IPS-18c (cell line): ENCODE data around the gene ITPR1.
"Not testable (repeated sequence)": the region's sequence is repeated elsewhere in the genome, so short reads cannot be mapped to it uniquely, and the experiment has no call there.

Source experiments
- H3K4me3 ChIP-seq: 2 replicates; pipeline ENCODE4 v1.7.0; 2013; ENCODE audit warnings: low read depth, mild to moderate bottlenecking, low read length, moderate library complexity; ENCODE audit not compliant: insufficient read depth
- H3K9me3 ChIP-seq: one replicate; pipeline ENCODE4 v1.6.1; 2013; ENCODE audit warnings: mild to moderate bottlenecking, low read length, moderate library complexity; ENCODE audit not compliant: control insufficient read depth, insufficient read depth

ITPR1 gene

GRCh38 chr3:4754180-4755086, 261.3 kb downstream of the ITPR1 start:
- Histone ChIP-seq H3K4me3 (no peak overlapping the region), H3K9me3 (peaks cover 2% of the 10 kb centered on the region)

GRCh38 chr3:4755566-4755965, 262.4 kb downstream of the ITPR1 start:
- Histone ChIP-seq H3K4me3 (no peak overlapping the region), H3K9me3 (peaks cover 2% of the 10 kb centered on the region)

GRCh38 chr3:4756057-4756775, 263.1 kb downstream of the ITPR1 start:
- peaks cover 2% of the 10 kb centered on the region for H3K9me3 ChIP-seq
- H3K4me3 ChIP-seq: no peak overlapping the region

GRCh38 chr3:4756855-4757574, 263.9 kb downstream of the ITPR1 start:
- peaks cover 2% of the 10 kb centered on the region for H3K9me3 ChIP-seq
- H3K4me3 ChIP-seq: no peak overlapping the region

- H3K9me3 ChIP-seq: peaks cover 2% of the 10 kb centered on the region
- H3K4me3 ChIP-seq: no peak overlapping the region
Observed at GRCh38 chr3:4757575-4758248, 264.6 kb downstream of the ITPR1 start.

GRCh38 chr3:4758249-4758860, 265.2 kb downstream of the ITPR1 start:
- Histone ChIP-seq H3K4me3 (no peak overlapping the region), H3K9me3 (peaks cover 2% of the 10 kb centered on the region)

- Histone ChIP-seq H3K4me3 (no peak overlapping the region), H3K9me3 (peaks cover 2% of the 10 kb centered on the region)
Observed at GRCh38 chr3:4758957-4759656, 266.0 kb downstream of the ITPR1 start.

- H3K4me3 ChIP-seq: no peak overlapping the region
Observed at GRCh38 chr3:4759689-4760312, 266.7 kb downstream of the ITPR1 start.

GRCh38 chr3:4761759-4762158, 268.6 kb downstream of the ITPR1 start:
- Histone ChIP-seq H3K9me3 (peaks cover 4% of the 10 kb centered on the region), H3K4me3 (no peak overlapping the region)

More at GRCh38 chr3:4759689-4760312, 266.7 kb downstream of the ITPR1 start:
- H3K9me3 ChIP-seq: peaks cover 2% of the 10 kb centered on the region

- H3K4me3 ChIP-seq: not testable (repeated sequence)
Observed at GRCh38 chr3:4762481-4763230, 269.5 kb downstream of the ITPR1 start.

GRCh38 chr3:4763604-4764247, 270.6 kb downstream of the ITPR1 start:
- no peak overlapping the region for H3K4me3 ChIP-seq
- peaks cover 4% of the 10 kb centered on the region for H3K9me3 ChIP-seq

More at GRCh38 chr3:4762481-4763230, 269.5 kb downstream of the ITPR1 start:
- H3K9me3 ChIP-seq: not testable (repeated sequence)

GRCh38 chr3:4765212-4765611, 272.1 kb downstream of the ITPR1 start:
- Histone ChIP-seq H3K4me3 (no peak overlapping the region), H3K9me3 (peaks cover 4% of the 10 kb centered on the region)

- no peak overlapping the region for H3K4me3 ChIP-seq
Observed at GRCh38 chr3:4766263-4766662, 273.1 kb downstream of the ITPR1 start.

GRCh38 chr3:4766716-4767499, 273.8 kb downstream of the ITPR1 start:
- no peak overlapping the region for H3K4me3 ChIP-seq
- H3K9me3 ChIP-seq: peaks cover 4% of the 10 kb centered on the region

More at GRCh38 chr3:4766263-4766662, 273.1 kb downstream of the ITPR1 start:
- peaks cover 4% of the 10 kb centered on the region for H3K9me3 ChIP-seq
